AG09309 (cell line): ENCODE measurements around the gene GTF3C4.

Experiments used
- DNase-seq: peaks from one replicate; pipeline ENCODE4 v3.0.0-alpha.2; 2010; ENCODE audit warnings: low read depth
- H3K4me3 ChIP-seq: 2 replicates; pipeline ENCODE4 v1.5.1; 2011; ENCODE audit warnings: mild to moderate bottlenecking, low read depth, low read length, moderate library complexity; ENCODE audit not compliant: control insufficient read depth
- CTCF ChIP-seq: IDR thresholded peaks from 2 replicates; pipeline ENCODE4 v1.5.1; 2011; ENCODE audit warnings: mild to moderate bottlenecking, low read depth, low read length, inconsistent platforms; ENCODE audit not compliant: insufficient read depth, control insufficient read depth; ENCODE audit errors: missing control alignments

Gene GTF3C4

GRCh38 chr9:132671620-132672412 lies 1.6 kb downstream of the GTF3C4 start:
- peak overlapping the region; percentile 98 for H3K4me3 ChIP-seq
- DNase-seq, result no peak
- TF ChIP-seq CTCF, result no peak

GRCh38 chr9:132672413-132672690 lies 2.1 kb downstream of the GTF3C4 start:
- no peak overlapping the region for H3K4me3 ChIP-seq
- TF ChIP-seq CTCF, result no peak
- DNase-seq, result no peak

- TF ChIP-seq CTCF, result no peak
- DNase-seq, result no peak
- H3K4me3 ChIP-seq, result no peak overlapping the region
These were observed 3.1 kb downstream of the GTF3C4 start for GRCh38 chr9:132673355-132673754.

GRCh38 chr9:132674485-132674884 lies 4.2 kb downstream of the GTF3C4 start:
- no peak for DNase-seq
- no peak overlapping the region for H3K4me3 ChIP-seq
- no peak for TF ChIP-seq CTCF

- no peak overlapping the region for H3K4me3 ChIP-seq
- no peak for TF ChIP-seq CTCF
- DNase-seq, result no peak
These were observed 7.7 kb downstream of the GTF3C4 start for GRCh38 chr9:132677976-132678375.

GRCh38 chr9:132679946-132680625 lies 9.8 kb downstream of the GTF3C4 start:
- no peak for DNase-seq
- TF ChIP-seq CTCF, result no peak
- H3K4me3 ChIP-seq, result no peak overlapping the region
